SU-DHL-6 (cell line): Measurements from ENCODE around the gene DDX41.

Experiments used
- CTCF ChIP-seq: fragments of 200-600 bp; sonication (generic); IDR thresholded peaks from one replicate; pipeline ENCODE4 v1.5.1; 2017; ENCODE audit warnings: antibody characterized with exemption, mild to moderate bottlenecking, low read length, moderate library complexity; ENCODE audit not compliant: insufficient read depth, poor library complexity, severe bottlenecking
- EZH2phosphoT487 ChIP-seq: fragments of 200-600 bp; sonication (generic), shearing (Covaris generic); conservative IDR thresholded peaks from 2 replicates; pipeline ENCODE4 v1.6.1; 2018; ENCODE audit warnings: mild to moderate bottlenecking, antibody characterized with exemption, low read length, moderate library complexity, mixed read lengths

GRCh38 chr5:177555665-177556064, 38.9 kb upstream of the DDX41 start:
- TF ChIP-seq CTCF (no peak), EZH2phosphoT487 (no peak)
